ENCODE data around the gene ZSCAN5A.

DNA sequence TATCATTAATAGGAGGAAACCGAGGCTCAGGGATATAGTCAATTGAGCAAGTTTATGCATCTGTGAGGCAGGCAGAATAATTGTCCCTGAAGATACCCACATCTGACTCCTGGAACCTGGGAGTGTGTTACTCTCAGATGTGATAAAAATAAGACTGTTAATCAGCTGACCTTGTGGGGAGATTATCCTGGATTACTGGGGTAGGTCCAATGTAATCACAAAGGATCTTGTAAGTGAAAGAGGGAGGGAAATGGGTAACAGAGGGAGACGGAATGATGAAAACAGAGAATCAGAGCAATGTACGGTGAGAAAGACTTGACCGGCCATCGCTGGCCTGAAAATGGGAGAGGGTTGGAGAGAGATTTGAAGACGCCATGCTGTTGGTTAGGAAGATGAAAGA, 45.3 kb downstream of the ZSCAN5A start:
- TF ChIP-seq, protein P1, sequence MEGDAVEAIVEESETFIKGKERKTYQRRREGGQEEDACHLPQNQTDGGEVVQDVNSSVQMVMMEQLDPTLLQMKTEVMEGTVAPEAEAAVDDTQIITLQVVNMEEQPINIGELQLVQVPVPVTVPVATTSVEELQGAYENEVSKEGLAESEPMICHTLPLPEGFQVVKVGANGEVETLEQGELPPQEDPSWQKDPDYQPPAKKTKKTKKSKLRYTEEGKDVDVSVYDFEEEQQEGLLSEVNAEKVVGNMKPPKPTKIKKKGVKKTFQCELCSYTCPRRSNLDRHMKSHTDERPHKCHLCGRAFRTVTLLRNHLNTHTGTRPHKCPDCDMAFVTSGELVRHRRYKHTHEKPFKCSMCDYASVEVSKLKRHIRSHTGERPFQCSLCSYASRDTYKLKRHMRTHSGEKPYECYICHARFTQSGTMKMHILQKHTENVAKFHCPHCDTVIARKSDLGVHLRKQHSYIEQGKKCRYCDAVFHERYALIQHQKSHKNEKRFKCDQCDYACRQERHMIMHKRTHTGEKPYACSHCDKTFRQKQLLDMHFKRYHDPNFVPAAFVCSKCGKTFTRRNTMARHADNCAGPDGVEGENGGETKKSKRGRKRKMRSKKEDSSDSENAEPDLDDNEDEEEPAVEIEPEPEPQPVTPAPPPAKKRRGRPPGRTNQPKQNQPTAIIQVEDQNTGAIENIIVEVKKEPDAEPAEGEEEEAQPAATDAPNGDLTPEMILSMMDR (CRISPR knock-in tag; IDR thresholded peaks at IDR 0.05): no peak
- TF ChIP-seq, protein P2, sequence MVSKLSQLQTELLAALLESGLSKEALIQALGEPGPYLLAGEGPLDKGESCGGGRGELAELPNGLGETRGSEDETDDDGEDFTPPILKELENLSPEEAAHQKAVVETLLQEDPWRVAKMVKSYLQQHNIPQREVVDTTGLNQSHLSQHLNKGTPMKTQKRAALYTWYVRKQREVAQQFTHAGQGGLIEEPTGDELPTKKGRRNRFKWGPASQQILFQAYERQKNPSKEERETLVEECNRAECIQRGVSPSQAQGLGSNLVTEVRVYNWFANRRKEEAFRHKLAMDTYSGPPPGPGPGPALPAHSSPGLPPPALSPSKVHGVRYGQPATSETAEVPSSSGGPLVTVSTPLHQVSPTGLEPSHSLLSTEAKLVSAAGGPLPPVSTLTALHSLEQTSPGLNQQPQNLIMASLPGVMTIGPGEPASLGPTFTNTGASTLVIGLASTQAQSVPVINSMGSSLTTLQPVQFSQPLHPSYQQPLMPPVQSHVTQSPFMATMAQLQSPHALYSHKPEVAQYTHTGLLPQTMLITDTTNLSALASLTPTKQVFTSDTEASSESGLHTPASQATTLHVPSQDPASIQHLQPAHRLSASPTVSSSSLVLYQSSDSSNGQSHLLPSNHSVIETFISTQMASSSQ (IDR thresholded peaks at IDR 0.05; ENCODE audit: low read depth): no peak
- TF ChIP-seq, protein P2 (CRISPR knock-in tag; IDR thresholded peaks at IDR 0.05; ENCODE audit: borderline replicate concordance): no peak
- TF ChIP-seq CEBPB (IDR thresholded peaks at IDR 0.05; ENCODE audit: borderline replicate concordance, low read depth, low read length): no peak
- TF ChIP-seq SIN3A (IDR thresholded peaks at IDR 0.05; ENCODE audit: borderline replicate concordance, low read depth, low read length): no peak
- no peak for TF ChIP-seq STAT5B (CRISPR knock-in tag; IDR thresholded peaks at IDR 0.05)

Measured in HepG2 (cell line).